ENCODE results near the gene PIEZO2. TPM values are rescaled to one million over a fixed set of nuclear protein-coding genes. Genes with fewer than 3 reads are reported as not detected.

Gene PIEZO2
- total and polyA plus RNA-seq, 2 of the 8 experiments (the other 6 are each of a cell fraction or from before 2014, with no cell fraction given) = 4.7 to 16.5 TPM

DNA sequence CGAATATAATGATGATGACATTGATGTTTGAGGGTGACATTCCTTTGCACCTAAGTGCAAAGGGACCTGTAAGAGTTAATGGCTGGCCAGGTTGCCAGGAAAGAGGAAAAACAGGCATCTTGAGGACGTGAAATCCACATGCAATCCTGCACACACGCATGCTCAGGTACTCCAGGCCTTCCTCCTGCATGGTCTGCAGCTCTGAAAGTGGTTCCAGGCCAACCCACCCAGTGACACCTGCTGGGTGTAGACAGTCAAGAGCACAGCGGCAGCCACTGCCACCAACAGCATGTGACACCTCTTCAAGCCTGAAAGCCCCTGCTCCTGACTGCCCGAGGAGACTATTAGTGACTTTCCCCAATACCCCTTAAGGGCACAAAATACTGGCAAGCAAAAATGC, 101.6 kb downstream of the PIEZO2 start:
- H3K56ac ChIP-seq (replicated peaks; ENCODE audit: insufficient read length, low read depth, low read length) = no peak overlapping the region
- no peaks in the 10 kb centered on the region for H3K79me2 ChIP-seq (ENCODE audit: control insufficient read depth in 1 of 2, insufficient read depth in 2 of 2, low read length in 2 of 2)
- no peak overlapping the region for H4K8ac ChIP-seq (ENCODE audit: extremely low read depth, insufficient read depth, low read length)
- H3K18ac ChIP-seq (ENCODE audit: extremely low read depth, low read length) = no peak overlapping the region
- H2AFZ ChIP-seq (ENCODE audit: low read length) = no peak overlapping the region
- no peak overlapping the region for H2BK5ac ChIP-seq (ENCODE audit: low read depth, low read length)
- no peak overlapping the region for H3K4ac ChIP-seq (replicated peaks; ENCODE audit: insufficient read length, low read depth, low read length)
- no peak for FAIRE-seq
- no peaks in the 10 kb centered on the region for H3K23me2 ChIP-seq (ENCODE audit: low read depth, low read length)
- H4K20me1 ChIP-seq (replicated peaks in 1 of 2; ENCODE audit: control insufficient read depth in 1 of 2, insufficient read depth in 2 of 2, low read length in 2 of 2) = no peaks in the 10 kb centered on the region
- no peaks in the 10 kb centered on the region for H3K4me1 ChIP-seq (replicated peaks in 1 of 4; ENCODE audit: control insufficient read depth in 3 of 4, insufficient read depth in 4 of 4, low read length in 3 of 4)
- H3K79me1 ChIP-seq (ENCODE audit: low read depth, low read length) = 0 out of 2 replicates have a peak, but pooled peaks cover 2% of the 10 kb centered on the region
- no peak overlapping the region for H3K27ac ChIP-seq (ENCODE audit: low read depth, low read length)
- no peak overlapping the region for H2BK120ac ChIP-seq (replicated peaks; ENCODE audit: low read depth, low read length)
- H2BK20ac ChIP-seq (ENCODE audit: low read length) = no peak overlapping the region
- H3K27me3 ChIP-seq (replicated peaks in 1 of 4; ENCODE audit: control insufficient read depth in 3 of 4, extremely low read depth in 1 of 4, insufficient read depth in 3 of 4, low read length in 3 of 4) = no peaks in the 10 kb centered on the region
- POLR2A ChIA-PET (ENCODE audit: partially characterized antibody) = no interaction called here
- H2AK5ac ChIP-seq (ENCODE audit: low read depth, low read length) = no peak overlapping the region
- H3K23ac ChIP-seq (ENCODE audit: insufficient read length) = no peak overlapping the region
- no peaks in the 10 kb centered on the region for H3K36me3 ChIP-seq (ENCODE audit: control insufficient read depth in 2 of 4, insufficient read depth in 4 of 4, low read length in 3 of 4)
- H2BK12ac ChIP-seq (ENCODE audit: low read depth, low read length) = no peak overlapping the region
- no peak overlapping the region for H3K14ac ChIP-seq (ENCODE audit: insufficient read length)
- H4K5ac ChIP-seq (ENCODE audit: insufficient read length, low read depth, low read length) = no peak overlapping the region
- no peak overlapping the region for H3K4me3 ChIP-seq (ENCODE audit: extremely low read depth in 1 of 4, insufficient read depth in 2 of 4, low read depth in 3 of 4, low read length in 4 of 4)
- 83% methylated on average over 5 of the region's 5 CpGs; no CpG with 5 or more reads in 1 of the 2 experiments for WGBS, 2 experiments (ENCODE audit: extremely low coverage in 1 of 2, insufficient coverage in 1 of 2, insufficient read length in 1 of 2, insufficient replicate concordance in 2 of 2, low coverage in 1 of 2, low lambda C conversion rate in 2 of 2, missing lambda C conversion rate in 1 of 2)
- no peak overlapping the region for H3K4me2 ChIP-seq (ENCODE audit: insufficient read depth in 1 of 2, low read depth in 2 of 2, low read length in 2 of 2)
- H4K91ac ChIP-seq (replicated peaks; ENCODE audit: insufficient read length, low read length) = no peak overlapping the region
- no peaks in the 10 kb centered on the region for H3K9me3 ChIP-seq (ENCODE audit: insufficient read depth in 2 of 2, low read depth in 1 of 2, low read length in 1 of 2)
- no peak for DNase-seq (ENCODE audit: low read depth in 1 of 2, low spot score in 2 of 2)
- TF ChIP-seq NRF1 (IDR thresholded peaks at IDR 0.05; ENCODE audit: low read depth, low read length) (no peak), SP1 (IDR thresholded peaks at IDR 0.05; ENCODE audit: low read depth, low read length) (no peak), TAF1 (IDR thresholded peaks at IDR 0.05; ENCODE audit: low read depth, low read length) (no peak), CEBPB (IDR thresholded peaks at IDR 0.05; ENCODE audit: low read depth, low read length) (no peak), SP2 (IDR thresholded peaks at IDR 0.05; ENCODE audit: low read length) (no peak), SP4 (IDR thresholded peaks at IDR 0.05; ENCODE audit: low read length) (no peak), EGR1 (IDR thresholded peaks at IDR 0.05; ENCODE audit: borderline replicate concordance, low read depth, low read length) (no peak)
- H3K9ac ChIP-seq (replicated peaks in 1 of 4; ENCODE audit: extremely low read depth in 1 of 4, low read depth in 3 of 4, low read length in 3 of 4) = no peak overlapping the region
- H2BK15ac ChIP-seq (ENCODE audit: low read length) = no peak overlapping the region
- CTCF ChIA-PET (ENCODE audit: partially characterized antibody) = interaction anchor here (0.7 to 1.6 kb wide), 3 partner anchors 10 to 972 kb away, joined by 3 to 6 read pairs (median 6); no protein-coding TSS in a partner anchor
